Peyer's patch (tissue), 4 donors: Measurements from ENCODE around the gene PCDH19. TPM values are rescaled to one million over a fixed set of nuclear protein-coding genes. Genes with fewer than 3 reads are reported as not detected.

Experiments
- DNase-seq, 3 donors: peaks; one replicate each; pipeline ENCODE4 v3.0.0-alpha.2; 2017 to 2019
- H3K27ac ChIP-seq, 4 donors: fragments of 200-600 bp; sonication (generic); one replicate each; pipeline ENCODE4 v1.5.1; 2016 to 2019
- H3K27me3 ChIP-seq, 2 donors: fragments of 200-600 bp; sonication (generic); one replicate each; pipeline ENCODE4 v1.5.1; 2019
- H3K36me3 ChIP-seq, 3 donors: fragments of 200-600 bp; sonication (generic); one replicate each; pipeline ENCODE4 v1.5.1; 2016 to 2019
- H3K4me1 ChIP-seq, 4 donors: fragments of 200-600 bp; sonication (generic); one replicate each; pipeline ENCODE4 v1.5.1; 2016 to 2019
- H3K4me3 ChIP-seq, 4 donors: fragments of 200-600 bp; sonication (generic); 1 replicate in 3 of 4; 2 replicates in 1 of 4; pipeline ENCODE4 v1.5.1; 2016 to 2019; ENCODE audit warnings: mild to moderate bottlenecking in 1 of 4
- H3K9me3 ChIP-seq, 4 donors: fragments of 200-600 bp; sonication (generic); one replicate each; pipeline ENCODE4 v1.5.1; 2016 to 2019; ENCODE audit warnings: mild to moderate bottlenecking in 1 of 4
- POLR2A ChIP-seq, 2 donors: fragments of 450-650 bp; IDR thresholded peaks; one replicate each; pipeline ENCODE4 v1.5.1; 2017; ENCODE audit warnings: antibody characterized with exemption in 2 of 2, mild to moderate bottlenecking in 2 of 2, moderate library complexity in 2 of 2
- total RNA-seq, 4 donors: library from RNA; depleted of rRNA; stranded (reverse); fragments of >200 nt; gene quantifications; one replicate each; pipeline ENCODE4 v1.1.0, GENCODE V29; 2016
- TF ChIP-seq, protein P1 (sequence below), 6 experiments: fragments of 450-650 bp in 4 of 6; fragments of 200-600 bp in 2 of 6; sonication (generic) in 1 of 6; IDR thresholded peaks; one replicate each; pipeline ENCODE4 v1.5.1; 2017 to 2019; ENCODE audit warnings: antibody characterized with exemption in 6 of 6, mild to moderate bottlenecking in 3 of 6, moderate library complexity in 1 of 6

Gene PCDH19
- total RNA-seq, 4 donors from 2014 or later = 0.35 to 0.94 (median 0.74) TPM

DNA sequence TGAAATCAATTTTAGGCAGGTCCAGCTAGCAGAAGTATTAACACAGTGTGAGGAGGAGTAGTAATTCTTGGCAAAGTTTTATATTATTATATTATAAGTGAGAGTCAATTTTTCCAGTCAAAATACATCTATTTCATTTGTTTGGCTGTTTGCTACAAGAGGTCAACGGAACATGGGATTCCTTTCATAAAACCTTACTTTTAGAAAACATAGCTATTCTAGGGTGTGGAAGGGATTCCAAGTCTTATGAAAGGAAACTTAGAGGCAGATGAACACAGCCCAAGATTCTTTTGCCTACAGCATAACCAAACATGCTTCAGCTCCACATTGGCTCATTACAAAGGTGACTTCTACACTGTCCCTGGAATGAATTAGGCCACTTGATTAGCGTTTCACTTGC, 29.9 kb upstream of the PCDH19 start:
- H3K36me3 ChIP-seq = no peaks in the 10 kb centered on the region
- DNase-seq = no peak
- TF ChIP-seq, protein P1, sequence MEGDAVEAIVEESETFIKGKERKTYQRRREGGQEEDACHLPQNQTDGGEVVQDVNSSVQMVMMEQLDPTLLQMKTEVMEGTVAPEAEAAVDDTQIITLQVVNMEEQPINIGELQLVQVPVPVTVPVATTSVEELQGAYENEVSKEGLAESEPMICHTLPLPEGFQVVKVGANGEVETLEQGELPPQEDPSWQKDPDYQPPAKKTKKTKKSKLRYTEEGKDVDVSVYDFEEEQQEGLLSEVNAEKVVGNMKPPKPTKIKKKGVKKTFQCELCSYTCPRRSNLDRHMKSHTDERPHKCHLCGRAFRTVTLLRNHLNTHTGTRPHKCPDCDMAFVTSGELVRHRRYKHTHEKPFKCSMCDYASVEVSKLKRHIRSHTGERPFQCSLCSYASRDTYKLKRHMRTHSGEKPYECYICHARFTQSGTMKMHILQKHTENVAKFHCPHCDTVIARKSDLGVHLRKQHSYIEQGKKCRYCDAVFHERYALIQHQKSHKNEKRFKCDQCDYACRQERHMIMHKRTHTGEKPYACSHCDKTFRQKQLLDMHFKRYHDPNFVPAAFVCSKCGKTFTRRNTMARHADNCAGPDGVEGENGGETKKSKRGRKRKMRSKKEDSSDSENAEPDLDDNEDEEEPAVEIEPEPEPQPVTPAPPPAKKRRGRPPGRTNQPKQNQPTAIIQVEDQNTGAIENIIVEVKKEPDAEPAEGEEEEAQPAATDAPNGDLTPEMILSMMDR (IDR thresholded peaks at IDR 0.05) = no peak
- no peak for TF ChIP-seq POLR2A (IDR thresholded peaks at IDR 0.05)

DNA sequence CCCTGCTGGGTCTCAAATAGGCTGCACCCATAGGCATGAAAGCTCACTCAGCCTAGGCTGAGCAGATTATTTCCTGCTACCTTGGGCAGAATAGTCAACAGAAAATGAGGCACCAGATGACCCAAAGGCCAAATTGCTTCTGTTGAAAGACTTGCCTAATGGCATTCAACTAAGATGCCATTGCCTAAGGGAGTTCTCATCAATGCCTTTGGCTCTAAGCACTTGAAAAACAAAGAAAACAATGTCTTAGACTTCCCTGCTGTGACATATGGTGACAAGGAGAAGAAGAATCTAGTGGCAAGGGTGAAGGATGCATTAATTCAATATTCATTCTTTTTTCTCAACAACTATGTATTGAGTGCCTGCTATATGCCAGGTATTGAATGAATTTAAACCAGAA, 25.7 kb upstream of the PCDH19 start:
- Histone ChIP-seq H3K36me3 (no peaks in the 10 kb centered on the region), H3K27ac (no peak overlapping the region), H3K9me3 (no peaks in the 10 kb centered on the region), H3K4me1 (no peaks in the 10 kb centered on the region), H3K27me3 (no peaks in the 10 kb centered on the region), H3K4me3 (no peak overlapping the region)
- TF ChIP-seq, protein P1 (IDR thresholded peaks at IDR 0.05) = no peak
- no peak for TF ChIP-seq POLR2A (IDR thresholded peaks at IDR 0.05)
- no peak for DNase-seq

More for the DNA sequence above, 29.9 kb upstream of the PCDH19 start:
- H3K27ac ChIP-seq = no peak overlapping the region
- no peaks in the 10 kb centered on the region for H3K27me3 ChIP-seq
- no peaks in the 10 kb centered on the region for H3K4me1 ChIP-seq
- no peaks in the 10 kb centered on the region for H3K9me3 ChIP-seq
- no peak overlapping the region for H3K4me3 ChIP-seq

DNA sequence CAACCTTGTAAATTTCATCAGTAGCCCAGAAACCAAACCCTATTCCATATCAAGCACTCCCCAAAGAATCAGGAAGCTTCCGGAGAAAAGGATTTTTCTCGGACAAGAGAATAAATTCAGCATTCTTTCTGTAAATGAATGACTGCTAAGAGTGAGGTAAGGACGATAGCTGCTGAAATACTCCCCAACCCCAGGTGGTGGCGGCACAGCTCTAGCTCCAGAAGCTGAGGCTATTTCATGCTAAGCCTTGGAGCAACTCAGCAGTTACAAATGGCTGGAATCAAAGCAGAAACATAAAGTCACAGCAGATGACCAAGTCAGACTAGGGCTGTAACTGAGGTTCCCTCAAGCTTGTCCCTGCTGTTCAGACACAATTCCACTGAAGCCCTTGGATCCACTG, 13.9 kb upstream of the PCDH19 start:
- H3K27ac ChIP-seq = no peak overlapping the region
- no peak overlapping the region for H3K4me3 ChIP-seq
- no peaks in the 10 kb centered on the region for H3K4me1 ChIP-seq
- no peak for TF ChIP-seq POLR2A (IDR thresholded peaks at IDR 0.05)
- TF ChIP-seq, protein P1 (IDR thresholded peaks at IDR 0.05) = no peak
- H3K27me3 ChIP-seq = no peaks in the 10 kb centered on the region
- no peaks in the 10 kb centered on the region for H3K36me3 ChIP-seq
- no peaks in the 10 kb centered on the region for H3K9me3 ChIP-seq
- DNase-seq = no peak

DNA sequence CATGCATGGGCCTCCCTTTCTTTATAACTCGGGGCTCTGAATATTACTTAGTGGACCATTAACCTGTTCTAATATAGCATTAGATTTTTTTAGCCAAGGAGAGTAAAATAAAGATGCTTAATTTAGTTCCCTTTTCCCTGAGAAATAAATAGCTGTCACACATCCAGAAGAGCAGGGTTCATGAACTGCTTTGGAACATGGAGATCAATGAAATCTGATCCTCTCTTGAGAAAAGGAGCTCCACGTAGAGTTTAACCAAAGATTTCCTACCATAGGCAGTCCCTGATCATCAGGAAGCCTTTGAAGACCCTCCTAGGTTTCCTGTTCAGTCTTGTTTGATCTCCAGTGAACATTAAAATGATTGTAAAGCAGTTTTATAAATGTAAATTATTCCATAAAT, 8.5 kb upstream of the PCDH19 start:
- Histone ChIP-seq H3K36me3 (no peaks in the 10 kb centered on the region), H3K4me3 (no peak overlapping the region), H3K27me3 (no peaks in the 10 kb centered on the region), H3K4me1 (no peaks in the 10 kb centered on the region), H3K9me3 (no peaks in the 10 kb centered on the region), H3K27ac (no peak overlapping the region)
- DNase-seq = no peak
- no peak for TF ChIP-seq POLR2A (IDR thresholded peaks at IDR 0.05)
- TF ChIP-seq, protein P1 (IDR thresholded peaks at IDR 0.05) = no peak

DNA sequence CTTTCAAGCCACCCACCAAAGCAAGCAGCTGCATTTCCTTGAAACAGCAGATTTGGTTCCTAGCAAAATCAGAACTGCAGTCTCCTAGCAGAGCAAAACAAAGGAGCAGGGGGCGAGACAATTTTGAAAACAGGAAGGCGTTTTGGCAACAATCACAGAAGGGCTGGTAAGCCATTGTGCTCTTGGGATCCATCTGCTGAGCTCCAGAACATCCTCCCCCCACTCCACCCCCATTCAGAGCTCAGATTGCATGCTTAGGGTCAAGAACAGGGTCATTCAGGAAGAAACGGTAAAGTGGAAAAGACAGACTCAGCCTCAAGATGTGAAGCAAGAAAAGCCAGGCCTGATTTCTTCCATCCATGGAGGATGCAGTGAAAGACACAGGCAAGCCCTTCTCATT, 7.6 kb upstream of the PCDH19 start:
- Histone ChIP-seq H3K27me3 (no peaks in the 10 kb centered on the region), H3K4me1 (no peaks in the 10 kb centered on the region), H3K9me3 (no peaks in the 10 kb centered on the region), H3K27ac (no peak overlapping the region), H3K4me3 (no peak overlapping the region), H3K36me3 (no peaks in the 10 kb centered on the region)
- no peak for DNase-seq
- TF ChIP-seq, protein P1 (IDR thresholded peaks at IDR 0.05) = no peak

DNA sequence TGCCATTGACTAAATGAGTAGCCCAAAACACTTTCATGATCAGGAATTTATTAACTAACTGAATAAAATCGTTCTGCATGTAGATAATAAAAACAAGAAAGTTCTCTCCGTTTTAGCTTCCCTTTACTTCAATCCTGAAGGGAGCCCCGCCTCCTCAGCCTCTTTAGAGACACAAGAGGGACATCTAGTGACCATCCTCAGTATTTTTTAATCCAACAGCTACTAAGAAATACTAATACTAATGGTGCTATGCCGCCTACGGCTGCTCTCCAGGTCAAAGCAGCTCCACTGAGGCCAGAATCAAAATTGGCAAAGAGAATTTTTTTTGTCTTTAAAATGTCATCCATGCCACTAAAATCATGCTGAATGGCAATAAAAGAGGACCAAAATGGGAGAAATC, 3.2 kb upstream of the PCDH19 start:
- peak in 1 of 3 donors; percentile 21 for DNase-seq
- Histone ChIP-seq H3K4me1 (no peaks in the 10 kb centered on the region), H3K27me3 (peaks cover 0 to 4% of the 10 kb centered on the region in 2 donors), H3K36me3 (no peaks in the 10 kb centered on the region), H3K9me3 (no peaks in the 10 kb centered on the region), H3K27ac (no peak overlapping the region), H3K4me3 (no peak overlapping the region)
- TF ChIP-seq POLR2A (IDR thresholded peaks at IDR 0.05) = no peak
- TF ChIP-seq, protein P1 (IDR thresholded peaks at IDR 0.05) = peak in 5 of 6 experiments; percentile 9 to 53 (median 42)
